PC-3 (cell line): ENCODE measurements around the gene TECPR2.

Experiments used
- EZH2 ChIP-seq: fragments of 300-600 bp; sonication (generic); IDR thresholded peaks from one replicate; pipeline ENCODE4 v1.6.1; 2017; ENCODE audit warnings: antibody characterized with exemption, mild to moderate bottlenecking, low read length; ENCODE audit not compliant: unreplicated experiment
- TF ChIP-seq, protein P1 (sequence below): fragments of 300-600 bp; sonication (generic); conservative IDR thresholded peaks from 2 replicates; pipeline ENCODE4 v1.5.1; 2017; ENCODE audit warnings: antibody characterized with exemption, low read depth, mild to moderate bottlenecking, low read length

DNA sequence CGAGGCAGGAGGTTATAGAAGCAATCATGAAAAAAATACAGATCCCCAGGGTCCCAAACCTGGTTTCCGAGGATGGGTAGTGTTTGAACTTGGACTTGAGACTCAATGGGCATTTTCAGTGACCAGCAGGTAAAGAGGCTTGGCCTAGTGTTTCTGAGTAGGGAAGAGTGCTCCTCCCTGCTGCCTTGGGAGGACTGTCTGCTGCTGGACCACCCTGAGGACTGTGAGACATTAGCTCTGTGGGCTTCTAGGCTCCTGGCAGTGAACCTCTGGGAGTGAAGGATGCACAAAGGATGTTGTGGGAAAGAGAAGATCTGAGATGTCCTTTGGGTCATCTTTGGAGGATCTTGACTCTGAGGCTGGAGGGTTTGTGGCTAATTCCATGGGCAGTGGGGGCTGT, 116.4 kb downstream of the TECPR2 start:
- TF ChIP-seq, protein P1, sequence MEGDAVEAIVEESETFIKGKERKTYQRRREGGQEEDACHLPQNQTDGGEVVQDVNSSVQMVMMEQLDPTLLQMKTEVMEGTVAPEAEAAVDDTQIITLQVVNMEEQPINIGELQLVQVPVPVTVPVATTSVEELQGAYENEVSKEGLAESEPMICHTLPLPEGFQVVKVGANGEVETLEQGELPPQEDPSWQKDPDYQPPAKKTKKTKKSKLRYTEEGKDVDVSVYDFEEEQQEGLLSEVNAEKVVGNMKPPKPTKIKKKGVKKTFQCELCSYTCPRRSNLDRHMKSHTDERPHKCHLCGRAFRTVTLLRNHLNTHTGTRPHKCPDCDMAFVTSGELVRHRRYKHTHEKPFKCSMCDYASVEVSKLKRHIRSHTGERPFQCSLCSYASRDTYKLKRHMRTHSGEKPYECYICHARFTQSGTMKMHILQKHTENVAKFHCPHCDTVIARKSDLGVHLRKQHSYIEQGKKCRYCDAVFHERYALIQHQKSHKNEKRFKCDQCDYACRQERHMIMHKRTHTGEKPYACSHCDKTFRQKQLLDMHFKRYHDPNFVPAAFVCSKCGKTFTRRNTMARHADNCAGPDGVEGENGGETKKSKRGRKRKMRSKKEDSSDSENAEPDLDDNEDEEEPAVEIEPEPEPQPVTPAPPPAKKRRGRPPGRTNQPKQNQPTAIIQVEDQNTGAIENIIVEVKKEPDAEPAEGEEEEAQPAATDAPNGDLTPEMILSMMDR = no peak
- TF ChIP-seq EZH2 = no peak
